GM12891 (cell line): Measurements from ENCODE around the gene CHD9.
A peak's percentile ranks its signal among the peaks of the same experiment; 100 is the strongest.
"Not testable (repeated sequence)": the region's sequence is repeated elsewhere in the genome, so short reads cannot be mapped to it uniquely, and the experiment has no call there.

Experiments used
- DNase-seq: peaks from one replicate; pipeline ENCODE4 v3.0.0; 2011; ENCODE audit warnings: low spot score; ENCODE audit not compliant: insufficient read length
- FAIRE-seq: peaks from 2 replicates; lab custom pipeline; 2011; peaks lifted over from hg19 to GRCh38; lab: Jason Lieb, UNC
- PAX5 ChIP-seq: IDR thresholded peaks from 2 replicates; pipeline ENCODE4 v1.6.1; 2011; ENCODE audit warnings: low read length, moderate library complexity, mild to moderate bottlenecking; ENCODE audit not compliant: insufficient read depth, severe bottlenecking
- POLR2A ChIP-seq: IDR thresholded peaks from 2 replicates; pipeline ENCODE4 v1.6.1; 2011; ENCODE audit warnings: low read depth, low read length, control low read depth
- POLR2AphosphoS5 ChIP-seq: IDR thresholded peaks from 2 replicates; pipeline ENCODE4 v1.6.1; 2011; ENCODE audit warnings: low read depth, low read length, control low read depth
- POU2F2 ChIP-seq: IDR thresholded peaks from 2 replicates; pipeline ENCODE4 v1.6.1; 2011; ENCODE audit warnings: low read depth, mild to moderate bottlenecking, control low read depth, low read length, moderate library complexity
- SPI1 ChIP-seq: IDR thresholded peaks from 2 replicates; pipeline ENCODE4 v1.6.1; 2011; ENCODE audit warnings: low read depth, low read length, control low read depth
- TAF1 ChIP-seq: IDR thresholded peaks from 2 replicates; pipeline ENCODE4 v1.6.1; 2011; ENCODE audit warnings: low read depth, low read length, control low read depth

Gene CHD9

GRCh38 chr16:53159781-53160436, 105.1 kb downstream of the CHD9 start:
- FAIRE-seq (peak; percentile 84), DNase-seq (peak; percentile 6)
- TF ChIP-seq POU2F2 (no peak), SPI1 (no peak), POLR2A (no peak), POLR2AphosphoS5 (no peak), PAX5 (no peak), TAF1 (no peak)

GRCh38 chr16:53166099-53166498, 111.3 kb downstream of the CHD9 start:
- DNase-seq (no peak), FAIRE-seq (no peak)
- no peak for TF ChIP-seq SPI1
- no peak for TF ChIP-seq PAX5
- no peak for TF ChIP-seq POLR2A
- no peak for TF ChIP-seq TAF1
- TF ChIP-seq POU2F2, result no peak
- no peak for TF ChIP-seq POLR2AphosphoS5

GRCh38 chr16:53168744-53169143, 114.0 kb downstream of the CHD9 start:
- TF ChIP-seq PAX5, result no peak
- DNase-seq (no peak), FAIRE-seq (no peak)

- DNase-seq (no peak), FAIRE-seq (no peak)
- no peak for TF ChIP-seq POU2F2
- no peak for TF ChIP-seq PAX5
- no peak for TF ChIP-seq TAF1
- no peak for TF ChIP-seq POLR2AphosphoS5
- TF ChIP-seq SPI1, result no peak
- no peak for TF ChIP-seq POLR2A
These were observed 117.7 kb downstream of the CHD9 start for GRCh38 chr16:53172517-53172916.

- DNase-seq (no peak), FAIRE-seq (no peak)
- TF ChIP-seq POU2F2, result no peak
- TF ChIP-seq POLR2A, result no peak
- TF ChIP-seq SPI1, result no peak
- TF ChIP-seq POLR2AphosphoS5, result no peak
- TF ChIP-seq TAF1, result no peak
- TF ChIP-seq PAX5, result no peak
These were observed 120.3 kb downstream of the CHD9 start for GRCh38 chr16:53175118-53175517.

- peak; percentile 59 for TF ChIP-seq SPI1
- TF ChIP-seq POLR2AphosphoS5, result no peak
- no peak for TF ChIP-seq PAX5
- TF ChIP-seq POLR2A, result no peak
- TF ChIP-seq TAF1, result no peak
- TF ChIP-seq POU2F2, result no peak
- FAIRE-seq (no peak), DNase-seq (no peak)
These were observed 121.6 kb downstream of the CHD9 start for GRCh38 chr16:53176434-53176833.

- FAIRE-seq (no peak), DNase-seq (no peak)
- no peak for TF ChIP-seq TAF1
- TF ChIP-seq SPI1, result no peak
- no peak for TF ChIP-seq POU2F2
- TF ChIP-seq POLR2AphosphoS5, result no peak
- no peak for TF ChIP-seq POLR2A
- TF ChIP-seq PAX5, result no peak
These were observed 128.7 kb downstream of the CHD9 start for GRCh38 chr16:53183442-53183841.

- FAIRE-seq, result not testable (repeated sequence)
These were observed 130.9 kb downstream of the CHD9 start for GRCh38 chr16:53185741-53186140.

GRCh38 chr16:53187775-53188174, 133.0 kb downstream of the CHD9 start:
- no peak for DNase-seq
- TF ChIP-seq SPI1 (no peak), TAF1 (no peak)
- no peak for FAIRE-seq

More at GRCh38 chr16:53185741-53186140, 130.9 kb downstream of the CHD9 start:
- DNase-seq, result not testable (repeated sequence)

GRCh38 chr16:53191413-53191812, 136.6 kb downstream of the CHD9 start:
- TF ChIP-seq SPI1, result no peak
- no peak for TF ChIP-seq POLR2AphosphoS5
- no peak for TF ChIP-seq POU2F2
- no peak for TF ChIP-seq TAF1
- no peak for TF ChIP-seq POLR2A
- TF ChIP-seq PAX5, result no peak
- no peak for DNase-seq
- FAIRE-seq, result no peak
